Measurements from ENCODE around the gene ELOVL1.
"Not testable (repeated sequence)": the region's sequence is repeated elsewhere in the genome, so short reads cannot be mapped to it uniquely, and the experiment has no call there.

ELOVL1 gene

DNA sequence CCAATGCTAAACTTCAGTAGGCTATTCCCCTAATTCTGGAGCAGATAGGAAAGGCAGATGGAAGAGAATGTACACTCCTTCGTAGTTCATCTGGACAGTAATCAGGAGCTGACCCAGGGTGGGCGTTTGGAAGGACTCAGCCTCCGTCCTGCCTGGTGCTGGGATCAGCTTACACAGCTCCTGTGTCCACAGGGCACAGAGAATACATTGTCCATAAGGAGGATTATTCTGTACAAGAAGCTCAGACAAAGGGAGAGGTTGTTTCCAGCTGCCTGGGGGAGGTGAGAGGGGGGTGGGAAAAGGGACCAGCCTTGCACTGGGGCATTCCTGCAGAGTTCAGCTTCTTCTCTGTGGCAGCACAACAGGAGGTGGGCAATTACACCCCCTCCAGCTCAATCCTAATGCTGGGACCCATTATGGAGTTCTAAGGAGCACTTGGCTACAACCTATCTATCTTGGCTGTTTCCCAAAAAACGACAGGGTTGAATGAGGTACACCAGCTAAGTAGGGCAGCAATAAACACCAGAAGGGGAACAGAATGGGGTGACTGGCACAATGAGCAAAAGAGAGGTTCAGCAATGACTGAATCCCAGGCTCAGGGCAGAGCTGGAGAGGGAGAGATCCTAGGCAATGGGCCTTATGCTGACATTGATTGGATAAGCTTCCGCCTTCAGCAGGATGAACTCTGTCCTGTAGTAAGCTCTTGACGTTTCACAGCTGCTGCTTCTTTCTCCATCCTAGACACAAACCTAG, 14.4 kb upstream of the ELOVL1 start:
- no peak for DNase-seq (ENCODE audit: extremely low read depth in 1 of 2, low read depth in 1 of 2)

DNA sequence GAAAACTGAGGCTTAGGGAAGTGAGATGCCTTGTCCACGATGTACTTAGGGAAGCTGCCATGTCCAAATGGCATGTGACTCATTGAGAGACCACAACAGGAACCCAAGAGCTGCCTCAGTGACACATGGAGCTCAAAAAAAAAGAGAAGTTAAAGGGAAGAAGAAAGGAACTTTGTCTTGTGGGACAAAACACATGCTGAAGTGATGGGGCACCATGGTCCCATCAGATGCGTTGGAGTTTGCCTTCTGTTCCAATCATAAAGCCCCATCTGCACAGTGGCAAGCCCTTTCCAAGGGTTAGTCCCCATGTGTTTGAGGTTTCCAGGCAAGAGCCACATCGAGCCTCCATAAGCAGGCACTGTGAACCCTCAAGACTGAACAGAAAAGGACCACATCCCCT, 13.8 kb upstream of the ELOVL1 start:
- no peak for DNase-seq (ENCODE audit: extremely low read depth in 1 of 2, low read depth in 1 of 2)

DNA sequence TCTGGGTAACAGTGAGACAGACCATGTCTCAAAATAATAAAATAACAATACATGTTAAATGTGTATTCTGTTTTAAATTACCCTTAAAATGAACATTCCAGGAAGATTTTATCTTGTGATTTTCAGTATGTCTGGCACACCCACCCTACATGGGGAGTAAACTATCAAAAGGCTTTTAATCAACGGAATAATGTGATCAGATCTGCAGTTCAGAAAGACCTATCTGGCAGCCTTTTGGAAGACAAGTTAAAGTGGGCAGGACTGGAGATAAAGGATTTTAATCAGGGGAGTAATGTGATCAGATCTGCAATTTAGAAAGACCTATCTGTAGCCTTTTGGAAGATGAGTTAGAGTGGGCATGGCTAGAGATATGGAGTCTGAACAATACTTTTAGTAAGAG, 11.7 kb upstream of the ELOVL1 start:
- no peak for DNase-seq (ENCODE audit: extremely low read depth in 1 of 2, low read depth in 1 of 2)

DNA sequence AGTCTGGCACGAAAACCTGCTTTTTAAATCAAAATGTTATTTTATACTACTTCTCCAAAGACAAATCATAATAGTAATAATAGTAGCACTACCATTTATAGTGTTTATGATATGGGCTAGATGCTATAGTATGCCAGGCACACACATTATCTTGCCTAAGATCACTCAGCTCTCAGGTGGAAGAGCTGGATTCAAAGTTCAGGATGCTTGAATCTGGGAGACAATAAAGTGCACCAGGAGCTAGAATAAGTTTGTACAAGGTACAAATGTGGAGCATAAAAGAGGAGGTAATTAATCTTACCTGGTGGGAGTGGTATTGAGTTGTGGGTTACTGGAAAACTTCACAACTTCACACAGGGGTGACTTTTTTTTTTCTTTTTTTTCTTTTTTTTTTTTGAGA, 10.0 kb upstream of the ELOVL1 start:
- no peak for DNase-seq (ENCODE audit: extremely low read depth in 1 of 2, low read depth in 1 of 2)

DNA sequence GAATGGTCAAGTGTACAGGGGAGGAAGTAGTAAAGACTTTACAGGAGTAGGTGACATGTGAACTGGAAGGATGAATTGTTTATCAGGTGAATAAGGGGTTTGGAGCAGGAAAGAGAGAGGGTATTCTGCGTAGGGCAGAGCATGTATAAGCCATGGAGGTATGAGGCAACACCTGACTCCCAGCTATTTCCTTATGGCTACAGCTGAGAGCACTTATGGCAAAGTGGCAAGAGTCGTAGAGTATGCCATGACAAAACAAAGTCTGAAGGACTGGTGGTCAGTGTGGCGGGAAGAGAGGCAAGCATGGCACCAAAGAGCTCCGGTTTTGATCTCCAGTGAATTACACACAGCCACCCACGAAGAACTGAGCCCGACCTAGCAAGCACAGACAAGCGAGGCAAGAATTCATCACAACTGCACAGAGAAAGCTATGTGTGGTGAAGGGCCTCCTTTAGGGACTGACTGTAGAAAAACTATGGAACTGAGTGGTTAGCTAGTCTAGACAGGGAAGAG, 9.0 kb upstream of the ELOVL1 start:
- DNase-seq (ENCODE audit: extremely low read depth in 1 of 2, low read depth in 1 of 2), result no peak

DNA sequence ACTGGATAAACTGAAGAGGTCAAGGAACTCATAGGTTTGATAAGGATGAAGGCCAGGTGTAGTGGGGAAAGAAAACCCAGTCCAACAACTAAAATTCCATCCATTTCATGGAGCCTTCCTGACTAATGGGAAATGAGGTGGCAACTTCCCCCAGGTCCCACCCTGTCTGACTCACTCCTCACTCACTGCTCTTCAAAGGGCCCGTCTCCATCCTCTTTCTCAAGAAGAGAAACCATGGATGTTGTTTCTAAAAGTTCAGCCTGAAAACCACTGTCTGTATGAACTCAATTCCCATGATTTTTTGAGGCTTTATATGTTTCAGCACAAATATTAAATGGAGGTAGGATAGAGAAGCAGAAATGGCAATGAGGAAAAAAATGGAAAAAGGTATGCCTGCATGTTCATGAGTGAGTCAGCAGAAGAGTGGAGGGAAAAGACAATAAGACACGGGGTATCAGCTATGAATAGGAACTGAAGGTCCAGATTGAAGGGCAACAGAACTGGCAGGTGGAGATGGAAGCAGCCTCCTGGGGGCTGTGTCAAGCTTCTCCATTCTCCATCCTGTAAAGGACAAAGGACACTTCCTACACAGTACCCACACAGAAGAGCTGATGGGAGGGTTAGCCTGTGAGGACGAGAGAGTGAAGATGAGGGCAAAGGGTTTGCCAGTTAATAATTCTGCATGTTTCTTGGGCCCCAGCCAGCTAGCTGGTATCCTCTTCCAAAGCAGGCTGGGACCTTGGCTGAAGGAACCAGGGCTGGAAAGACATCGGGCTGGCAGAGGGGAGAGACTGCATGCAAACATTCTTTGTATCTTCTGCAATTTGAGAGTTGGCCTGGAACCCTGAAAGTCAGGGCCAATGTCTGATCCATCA, 5.5 kb upstream of the ELOVL1 start:
- DNase-seq (ENCODE audit: extremely low read depth in 1 of 2, low read depth in 1 of 2), result no peak

DNA sequence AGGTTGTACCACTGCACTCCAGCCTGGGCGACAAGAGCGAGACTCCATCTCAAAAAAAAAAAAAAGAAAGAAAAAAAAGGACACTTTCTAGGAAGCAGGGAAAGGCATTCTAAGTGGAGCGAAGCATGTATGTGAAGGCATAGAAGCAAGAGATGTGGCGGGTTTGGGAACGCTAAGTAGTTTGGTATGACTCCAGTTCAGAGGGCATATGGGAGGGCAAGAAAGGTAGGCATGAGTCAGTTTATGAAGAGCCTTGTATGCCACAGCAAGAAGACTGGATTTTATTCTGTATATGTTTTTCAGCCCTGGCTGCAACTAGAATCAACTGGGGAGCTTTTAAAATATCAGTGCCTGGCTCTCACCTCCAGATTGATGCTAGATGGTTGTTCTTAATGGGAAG, 4.4 kb upstream of the ELOVL1 start:
- DNase-seq (ENCODE audit: extremely low read depth in 1 of 2, low read depth in 1 of 2), result no peak

DNA sequence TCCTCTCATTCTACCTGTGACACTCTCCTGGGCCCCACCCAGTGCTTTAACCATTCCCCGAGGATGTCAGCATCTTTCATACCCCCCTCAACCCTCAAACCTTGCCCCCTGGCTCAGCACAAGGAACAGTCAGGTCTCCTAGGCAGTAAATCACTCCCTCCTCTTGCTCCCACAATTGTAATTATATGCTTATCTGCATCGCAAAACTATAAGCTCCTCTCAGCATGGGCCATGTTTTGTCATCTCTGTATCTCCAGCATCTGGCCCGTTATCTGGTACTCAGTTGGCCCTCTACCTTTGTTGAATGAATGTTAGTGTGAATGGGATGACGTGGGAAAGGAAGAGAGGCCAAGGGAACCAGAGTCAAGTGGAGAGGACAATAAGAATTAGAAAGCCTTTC, 2.8 kb upstream of the ELOVL1 start:
- no peak for DNase-seq (ENCODE audit: extremely low read depth in 1 of 2, low read depth in 1 of 2)

DNA sequence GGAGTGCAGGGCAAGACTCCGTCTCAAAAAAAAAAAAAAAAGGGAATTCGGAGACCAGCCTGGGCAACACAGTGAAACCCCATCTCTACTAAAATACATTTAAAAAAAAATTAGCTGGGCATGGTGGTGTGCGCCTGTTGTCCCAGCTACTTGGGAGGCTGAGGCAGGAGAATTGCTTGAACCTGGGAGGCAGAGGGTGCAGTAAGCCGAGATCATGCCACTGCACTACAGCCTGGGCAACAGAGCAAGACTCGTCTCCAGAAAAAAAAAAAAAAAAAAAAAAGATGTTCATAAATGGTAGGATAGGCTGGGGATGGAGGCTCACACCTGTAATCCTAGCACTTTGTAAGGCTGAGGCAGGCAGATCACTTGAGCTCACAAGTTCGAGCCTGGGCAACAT, 2.0 kb upstream of the ELOVL1 start:
- DNase-seq (ENCODE audit: extremely low read depth in 1 of 2, low read depth in 1 of 2), result not testable (repeated sequence)

DNA sequence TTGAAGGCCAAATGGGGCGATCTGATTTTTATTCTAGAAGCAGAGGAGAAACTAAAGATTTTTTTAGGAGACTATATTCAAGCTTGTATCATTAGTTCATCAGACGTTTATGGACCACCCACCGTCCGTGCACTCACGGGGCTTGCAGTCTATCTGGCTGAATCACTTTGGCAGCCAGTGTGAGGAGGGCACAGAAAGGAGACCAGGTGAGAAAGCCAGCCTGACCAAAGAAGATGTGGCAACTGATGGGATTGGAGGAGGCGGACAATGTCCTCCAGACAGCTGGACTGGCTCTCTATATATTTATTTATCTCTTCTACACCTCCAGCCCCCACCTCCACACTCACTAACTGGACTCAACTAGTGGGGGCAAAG, 822 bp upstream of the ELOVL1 start:
- DNase-seq (ENCODE audit: extremely low read depth in 1 of 2, low read depth in 1 of 2), result no peak

DNA sequence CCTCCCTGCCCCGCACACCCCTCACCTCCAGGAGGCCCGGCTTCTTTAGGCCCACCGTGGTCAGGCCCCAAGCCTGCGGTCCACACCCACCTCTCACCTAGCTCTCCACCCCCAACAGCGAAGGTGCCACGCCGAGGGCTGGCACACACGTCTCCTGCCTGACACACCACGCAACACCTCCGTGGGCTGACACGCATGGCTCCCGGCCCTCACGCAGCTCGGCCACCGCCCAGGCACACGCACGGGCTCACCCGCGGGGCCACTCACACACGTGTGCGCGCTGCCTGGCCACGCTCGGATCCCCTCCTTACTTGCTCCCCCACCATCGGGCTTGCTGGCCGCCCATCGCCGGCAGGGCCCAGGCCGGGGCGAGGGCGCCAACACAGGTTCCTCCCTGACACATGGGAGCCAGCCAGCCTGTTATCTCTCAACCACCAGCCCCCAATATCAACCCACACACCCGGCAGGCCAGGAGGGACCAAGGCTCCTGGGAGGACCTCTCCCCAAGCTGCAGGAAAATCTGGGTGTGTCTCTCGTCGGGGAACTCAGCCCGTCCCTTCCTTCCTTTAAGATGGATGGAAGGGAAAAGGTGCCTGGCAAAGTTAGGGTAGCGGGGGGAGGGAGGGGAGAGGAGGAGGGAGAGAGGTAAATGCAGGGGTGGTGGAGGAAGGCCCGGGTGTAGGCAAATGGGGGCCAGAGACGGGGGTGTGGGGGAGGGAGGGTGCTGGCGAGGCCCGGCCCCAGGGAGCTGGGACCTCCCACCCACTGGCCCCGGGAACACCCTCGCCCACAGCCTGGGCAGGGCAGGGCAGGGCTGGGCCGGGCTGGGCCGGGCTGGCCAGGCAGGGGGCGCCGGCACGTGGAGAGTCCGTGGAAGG, 546 bp downstream of the ELOVL1 start:
- peak in 1 of 2 donors; percentile 44 for DNase-seq (ENCODE audit: extremely low read depth in 1 of 2, low read depth in 1 of 2)

DNA sequence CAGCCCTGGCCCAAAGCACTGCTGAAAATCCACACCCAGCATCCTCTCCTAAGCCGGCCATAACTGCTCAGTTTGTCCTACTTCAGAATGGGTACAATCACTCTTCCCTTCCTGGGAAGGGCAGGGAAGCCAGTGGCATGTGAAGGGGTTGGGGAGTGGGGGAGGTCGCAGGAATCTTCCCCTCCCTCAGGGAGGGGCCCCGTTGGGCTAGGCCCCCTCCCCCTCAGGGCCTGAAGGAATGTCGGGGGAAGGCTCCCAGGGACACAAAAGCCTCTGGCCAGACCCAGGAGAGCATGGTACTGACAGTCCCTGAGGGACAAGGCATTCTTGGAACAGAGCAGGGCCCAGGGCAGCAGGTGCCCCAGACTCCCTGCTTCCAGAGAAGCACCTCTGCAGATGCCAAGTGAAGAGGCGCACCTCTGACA, 1.2 kb downstream of the ELOVL1 start:
- no peak for DNase-seq (ENCODE audit: extremely low read depth in 1 of 2, low read depth in 1 of 2)

DNA sequence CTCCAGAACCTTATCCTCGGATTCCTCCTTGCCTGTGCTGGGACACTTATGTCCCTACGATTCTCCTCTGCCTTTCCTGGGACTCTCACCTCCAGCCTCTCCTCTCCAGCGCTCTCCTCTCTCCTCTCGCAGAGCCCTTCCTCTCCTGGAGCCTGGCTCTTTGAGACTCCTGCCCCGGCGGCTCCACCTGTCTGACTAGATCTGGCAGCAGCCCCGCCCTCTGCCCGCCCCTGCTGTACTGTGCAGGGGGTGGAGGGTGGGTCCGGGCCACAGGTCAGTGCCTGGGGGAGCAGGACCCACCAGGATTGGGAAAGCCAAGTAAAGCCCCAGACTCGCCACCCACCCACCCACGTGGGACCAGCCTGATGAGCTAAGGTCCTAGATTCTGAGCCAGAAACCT, 1.6 kb downstream of the ELOVL1 start:
- DNase-seq (ENCODE audit: extremely low read depth in 1 of 2, low read depth in 1 of 2), result no peak

DNA sequence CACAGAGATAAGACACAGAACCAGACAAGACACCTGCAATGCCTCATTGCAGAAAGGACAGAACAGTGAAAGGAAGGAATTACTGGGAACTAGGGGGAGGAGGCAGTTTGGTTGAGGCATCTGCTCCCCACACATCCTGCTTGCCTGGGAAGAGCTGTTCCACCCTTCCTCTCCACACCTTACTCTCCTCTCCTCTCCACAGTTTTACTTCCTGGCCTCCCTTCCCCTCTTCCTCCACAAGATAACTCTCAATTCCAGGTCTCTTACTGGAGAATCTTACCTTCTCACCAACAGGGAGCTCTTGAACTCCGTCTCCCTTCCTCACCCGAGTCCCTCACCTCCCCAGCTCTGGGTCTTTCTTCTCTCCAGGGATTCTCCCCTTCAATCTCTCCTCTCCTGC, 2.1 kb downstream of the ELOVL1 start:
- DNase-seq (ENCODE audit: extremely low read depth in 1 of 2, low read depth in 1 of 2), result no peak

DNA sequence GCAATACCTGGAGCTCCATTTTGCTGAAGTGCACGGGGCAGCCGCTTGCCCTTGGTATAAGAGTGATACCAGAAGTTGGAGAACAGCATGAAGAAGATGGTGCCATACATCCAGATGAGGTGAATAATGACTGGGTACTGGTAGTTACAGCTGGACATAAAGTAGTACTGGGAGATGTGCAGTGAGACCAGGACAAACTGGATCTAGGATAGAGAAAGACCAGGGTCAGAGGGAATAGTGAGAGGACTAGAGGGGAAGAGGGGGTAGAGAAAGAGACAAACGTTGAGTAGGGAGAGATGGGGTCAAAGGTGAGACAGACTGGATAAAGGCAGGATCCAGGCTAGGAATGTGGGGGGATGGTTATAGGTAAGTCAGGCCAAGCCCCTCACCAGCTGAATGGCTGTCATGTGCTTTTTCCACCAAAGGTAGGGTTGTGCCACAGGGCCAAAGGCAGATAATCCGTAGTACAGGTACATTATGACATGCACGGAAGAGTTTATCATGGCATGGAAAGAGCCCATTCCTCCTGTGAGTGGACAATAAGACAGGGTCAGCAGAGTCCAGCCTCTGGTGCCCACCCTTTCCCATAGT, 3.8 kb downstream of the ELOVL1 start:
- DNase-seq (ENCODE audit: extremely low read depth in 1 of 2, low read depth in 1 of 2), result no peak

DNA sequence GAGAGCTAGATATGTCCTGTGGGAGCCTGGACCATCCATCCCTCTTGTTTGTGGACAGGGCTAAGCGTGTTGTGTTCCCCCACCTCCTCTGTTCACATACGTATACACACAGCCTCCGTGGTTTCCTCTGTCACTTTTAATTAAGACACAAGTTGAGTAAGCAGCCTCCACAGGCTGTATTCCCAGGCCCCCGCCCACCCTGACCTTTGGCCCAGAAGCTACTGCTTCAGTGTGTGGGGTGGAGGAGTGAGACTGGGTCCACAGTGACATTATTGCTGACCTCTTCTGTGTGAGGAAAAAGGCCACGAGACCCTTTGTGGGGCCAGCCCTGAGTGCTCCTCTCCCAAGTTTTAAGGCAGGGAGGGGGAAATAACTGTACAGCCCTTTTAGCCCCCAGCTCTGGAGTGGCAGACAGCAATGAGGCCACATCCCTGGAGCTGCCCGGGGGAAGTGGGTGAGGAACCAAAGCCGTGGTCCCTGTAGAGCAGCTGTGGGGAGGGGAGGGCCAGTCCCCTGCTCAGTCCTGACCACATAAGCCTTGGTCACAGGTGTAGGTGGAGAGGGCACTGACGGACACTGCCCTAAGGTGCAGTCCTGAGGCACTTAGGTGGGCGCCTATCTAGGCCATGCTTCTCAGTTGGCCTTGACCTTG, 4.4 kb downstream of the ELOVL1 start:
- no peak for DNase-seq (ENCODE audit: extremely low read depth in 1 of 2, low read depth in 1 of 2)

DNA sequence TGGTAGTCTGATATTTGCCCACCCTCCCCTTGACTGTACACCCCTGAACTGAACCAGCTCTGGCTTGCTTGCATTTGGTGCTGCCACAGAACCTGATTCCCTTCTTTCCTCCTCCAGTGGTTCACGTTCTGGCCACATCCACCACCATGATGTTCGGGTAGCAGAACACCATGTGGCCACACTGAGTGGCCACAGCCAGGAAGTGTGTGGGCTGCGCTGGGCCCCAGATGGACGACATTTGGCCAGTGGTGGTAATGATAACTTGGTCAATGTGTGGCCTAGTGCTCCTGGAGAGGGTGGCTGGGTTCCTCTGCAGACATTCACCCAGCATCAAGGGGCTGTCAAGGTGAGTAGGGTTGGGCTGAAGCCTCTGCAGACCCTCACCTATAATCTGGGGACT, 7.2 kb downstream of the ELOVL1 start:
- no peak for DNase-seq (ENCODE audit: extremely low read depth in 1 of 2, low read depth in 1 of 2)

DNA sequence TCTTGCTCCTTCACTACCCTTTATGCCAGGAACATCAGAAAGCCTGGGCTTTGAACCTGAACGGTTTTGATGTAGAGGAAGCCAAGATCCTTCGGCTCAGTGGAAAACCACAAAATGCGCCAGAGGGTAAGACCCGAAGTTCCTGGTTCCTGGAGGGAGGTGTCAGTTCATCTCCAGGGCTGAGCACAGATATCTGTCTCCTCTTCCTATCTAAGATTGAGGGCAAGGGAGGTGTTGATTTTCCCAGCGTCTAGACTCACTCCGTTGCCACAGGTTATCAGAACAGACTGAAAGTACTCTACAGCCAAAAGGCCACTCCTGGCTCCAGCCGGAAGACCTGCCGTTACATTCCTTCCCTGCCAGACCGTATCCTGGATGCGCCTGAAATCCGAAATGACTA, 8.1 kb downstream of the ELOVL1 start:
- DNase-seq (ENCODE audit: extremely low read depth in 1 of 2, low read depth in 1 of 2), result no peak

DNA sequence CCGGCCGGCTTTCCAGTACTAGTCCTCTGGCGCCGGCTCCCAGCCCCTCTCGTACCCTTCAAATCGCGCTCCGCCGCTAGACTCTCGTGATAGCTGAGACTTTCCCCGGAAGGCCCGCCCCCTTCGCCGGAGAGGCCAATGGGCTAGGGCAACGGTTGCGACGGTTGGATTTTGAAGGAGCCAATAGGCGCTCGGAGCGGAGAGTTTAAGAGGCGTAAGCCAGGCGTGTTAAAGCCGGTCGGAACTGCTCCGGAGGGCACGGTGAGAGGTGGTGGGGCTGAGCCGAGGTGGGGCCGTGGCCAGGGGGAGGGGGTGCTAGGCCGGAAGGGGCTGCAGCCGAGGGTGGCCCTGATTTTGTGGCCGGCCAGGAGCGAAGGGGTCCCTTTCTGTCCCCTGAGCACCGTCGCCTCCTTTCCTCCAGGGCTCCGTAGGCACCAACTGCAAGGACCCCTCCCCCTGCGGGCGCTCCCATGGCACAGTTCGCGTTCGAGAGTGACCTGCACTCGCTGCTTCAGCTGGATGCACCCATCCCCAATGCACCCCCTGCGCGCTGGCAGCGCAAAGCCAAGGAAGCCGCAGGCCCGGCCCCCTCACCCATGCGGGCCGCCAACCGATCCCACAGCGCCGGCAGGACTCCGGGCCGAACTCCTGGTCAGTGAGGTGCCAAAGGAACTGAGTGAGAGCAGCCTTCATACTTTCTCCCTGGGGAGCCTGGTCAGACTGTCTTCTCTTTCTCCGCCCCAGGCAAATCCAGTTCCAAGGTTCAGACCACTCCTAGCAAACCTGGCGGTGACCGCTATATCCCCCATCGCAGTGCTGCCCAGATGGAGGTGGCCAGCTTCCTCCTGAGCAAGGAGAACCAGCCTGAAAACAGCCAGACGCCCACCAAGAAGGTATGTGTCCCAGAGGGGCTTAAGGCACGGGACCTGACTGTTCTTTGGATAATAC, 8.8 kb downstream of the ELOVL1 start, which contains the start of gene CDC20:
Gene CDC20 (plus strand): TSS at position 236 of the 948 bp plus-strand sequence. CDS start 235 bp downstream, at position 471.
- peak; percentile 99 for DNase-seq (ENCODE audit: extremely low read depth in 1 of 2, low read depth in 1 of 2)

All from stimulated activated CD8-positive, alpha-beta memory T cell treated with anti-CD3 and anti-CD28 coated beads, Interleukin-7, amount 100 ng/mL, for 48 hours (primary cell).